ENCODE measurements around the gene HRAS. TPM values are rescaled to one million over a fixed set of nuclear protein-coding genes. Genes with fewer than 3 reads are reported as not detected.
"Not testable (repeated sequence)": the region's sequence is repeated elsewhere in the genome, so short reads cannot be mapped to it uniquely, and the experiment has no call there.

The HRAS gene
- total RNA-seq (2014; rRNA removed; shearing (Covaris generic)): 56.9 and 110 TPM in 2 replicates

DNA sequence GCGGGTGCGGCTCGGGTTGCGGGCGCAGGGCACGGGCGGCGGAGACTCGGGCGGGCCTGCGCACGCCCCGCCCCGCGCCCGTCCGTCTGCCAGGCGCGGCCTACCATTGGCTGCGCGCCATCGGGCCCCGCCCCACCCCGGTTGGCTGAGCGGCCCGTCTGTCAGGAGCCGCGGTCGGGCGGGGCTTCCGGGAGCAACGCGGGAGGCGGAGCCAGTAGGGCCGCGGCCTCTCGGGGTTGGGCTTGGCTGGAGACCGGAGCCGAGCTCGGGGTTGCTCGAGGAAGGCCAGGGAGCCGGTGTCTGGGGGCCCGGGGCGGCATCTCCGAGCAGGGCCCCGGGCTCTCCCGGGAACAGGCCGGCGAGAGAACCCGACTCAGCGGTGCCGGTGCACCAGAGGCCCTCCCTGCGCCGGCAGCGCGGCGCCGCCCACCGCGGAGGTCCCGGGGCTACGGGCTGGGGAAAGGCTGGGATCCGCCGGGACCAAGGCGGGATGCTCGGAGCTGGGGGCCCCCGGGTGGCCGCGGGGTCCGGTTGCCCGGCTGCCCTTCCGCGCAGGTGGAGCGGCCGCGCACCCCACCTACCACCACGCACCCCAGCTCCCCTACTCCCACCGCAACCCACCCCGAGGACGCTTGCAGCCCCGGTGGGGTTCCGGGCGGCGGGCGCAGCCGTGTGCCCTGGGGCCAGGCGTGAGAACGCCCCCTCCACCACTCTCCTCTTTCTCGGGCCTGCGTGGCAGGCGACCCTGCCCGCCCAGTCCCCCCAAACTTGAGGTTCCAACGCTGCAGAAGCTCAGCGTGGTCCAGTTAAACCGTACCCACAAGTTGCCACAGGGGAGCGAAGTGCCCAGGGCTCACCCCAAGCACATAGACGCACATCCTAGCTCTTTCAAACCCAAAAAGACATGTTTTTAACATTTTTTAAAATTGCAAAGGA, at the start of gene HRAS:
HRAS (minus strand) TSS at position 58 of the 936 bp plus-strand sequence.
- peak; percentile 88 for DNase-seq (ENCODE audit: low read depth)

- DNase-seq (ENCODE audit: low read depth): no peak
These were observed 48.9 kb upstream of the HRAS start for GRCh38 chr11:584287-584686.

DNA sequence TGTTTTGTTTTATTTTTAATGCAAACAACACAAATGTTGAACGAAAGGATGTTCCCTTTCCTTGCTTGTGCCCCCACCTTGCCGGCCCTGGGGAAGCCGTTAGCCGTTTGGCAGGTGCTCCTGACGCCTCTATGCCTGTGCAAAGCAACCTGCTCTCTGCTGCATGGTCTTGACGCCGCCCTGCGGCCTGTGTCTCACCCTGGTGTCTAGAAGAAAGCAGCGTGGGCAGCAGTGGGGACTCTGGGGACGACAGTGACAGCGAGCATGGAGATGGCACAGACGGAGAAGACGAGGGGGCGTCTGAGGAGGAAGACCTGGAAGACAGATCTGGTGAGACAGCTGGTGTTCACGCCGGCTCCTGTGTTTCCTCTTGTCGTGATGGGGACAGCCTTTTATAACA, 46.4 kb upstream of the HRAS start:
- no peak for DNase-seq (ENCODE audit: low read depth)

- DNase-seq (ENCODE audit: low read depth): no peak
These were observed 46.0 kb upstream of the HRAS start for GRCh38 chr11:581342-581741.

GRCh38 chr11:579830-580601, 44.6 kb upstream of the HRAS start:
- DNase-seq (ENCODE audit: low read depth): no peak

GRCh38 chr11:578276-579035, 43.1 kb upstream of the HRAS start:
- no peak for DNase-seq (ENCODE audit: low read depth)

- no peak for DNase-seq (ENCODE audit: low read depth)
These were observed 42.2 kb upstream of the HRAS start for GRCh38 chr11:577611-577894.

DNA sequence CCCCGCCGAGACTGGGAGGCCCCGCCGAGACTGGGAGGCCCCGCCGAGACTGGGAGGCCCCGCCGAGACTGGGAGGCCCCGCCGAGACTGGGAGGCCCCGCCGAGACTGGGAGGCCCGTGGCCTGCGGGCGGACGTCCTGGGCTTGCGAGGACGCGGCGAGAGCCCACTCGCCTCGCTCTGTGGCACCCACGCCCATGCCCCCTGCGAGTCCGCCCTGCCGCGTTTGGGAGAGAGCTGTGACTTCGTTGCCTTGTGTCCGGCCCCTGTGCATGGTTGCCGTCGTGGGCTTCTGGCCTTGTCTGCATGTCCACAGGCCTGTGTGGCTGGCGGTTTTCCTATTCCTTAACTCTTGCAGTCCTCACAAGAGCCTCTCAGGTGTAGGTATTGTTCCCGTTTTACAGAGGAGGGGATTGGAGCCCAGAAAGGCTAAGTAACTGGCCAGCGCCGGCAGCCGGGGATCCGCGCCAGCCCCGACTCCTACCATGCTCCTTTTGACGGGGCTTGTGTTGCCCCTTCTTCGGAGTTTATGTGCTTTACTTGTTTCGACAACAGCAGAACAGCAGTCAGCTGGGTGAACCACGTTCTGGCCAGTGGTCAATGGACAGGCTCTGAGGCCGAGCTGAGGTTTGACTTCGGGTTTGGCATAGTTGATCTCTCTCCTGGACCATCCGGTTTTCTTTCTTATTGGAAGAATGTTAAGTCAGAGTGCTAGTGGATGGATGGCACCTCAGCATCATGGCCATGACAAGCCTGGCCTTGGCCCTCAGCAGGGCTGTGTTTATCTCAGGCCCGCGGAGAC, 41.6 kb upstream of the HRAS start:
- DNase-seq (ENCODE audit: low read depth): no peak

DNA sequence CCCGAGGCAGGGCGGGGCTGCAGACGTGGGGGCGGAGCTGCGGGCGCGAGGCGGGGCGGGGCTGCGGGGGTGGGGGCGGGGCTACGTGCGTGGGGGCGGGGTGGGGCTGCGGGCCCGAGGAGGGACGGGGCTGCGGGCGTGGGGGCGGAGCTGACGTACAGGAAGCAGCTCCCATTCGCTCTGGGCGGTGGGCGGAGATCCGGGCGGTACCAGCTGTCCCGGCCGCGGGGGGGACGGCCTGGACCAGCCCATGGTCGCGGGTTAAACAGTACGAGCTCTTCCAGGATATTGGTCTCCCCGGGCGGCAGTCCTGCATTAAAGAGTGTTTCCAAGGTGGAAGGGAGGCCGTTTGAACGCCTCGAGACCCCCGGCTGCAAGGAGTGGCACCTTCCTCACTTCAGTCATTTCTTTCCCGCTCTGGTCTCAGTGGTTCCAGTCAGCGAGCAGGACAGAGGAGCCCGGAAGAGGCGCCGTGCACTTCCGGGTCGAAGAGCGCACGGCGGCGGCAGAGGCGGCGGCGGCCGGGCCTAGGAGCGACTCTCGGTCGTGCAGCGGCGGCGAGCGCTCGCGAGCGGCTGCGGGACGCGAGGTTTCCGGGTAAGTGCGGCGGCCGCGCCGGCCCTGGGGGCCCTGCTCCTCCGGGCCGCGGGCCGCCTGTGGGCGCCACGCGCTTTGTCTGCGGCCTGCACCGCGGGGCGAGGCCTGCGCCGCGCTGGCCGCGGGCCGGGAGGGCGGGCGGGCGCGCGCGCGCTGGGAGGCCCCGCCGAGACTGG, 40.8 kb upstream of the HRAS start, which contains the start of gene PHRF1:
PHRF1 (plus strand) TSS at position 475 of the 773 bp plus-strand sequence. CDS start 5,043 bp downstream, outside the sequence.
- peak; percentile 89 for DNase-seq (ENCODE audit: low read depth)

DNA sequence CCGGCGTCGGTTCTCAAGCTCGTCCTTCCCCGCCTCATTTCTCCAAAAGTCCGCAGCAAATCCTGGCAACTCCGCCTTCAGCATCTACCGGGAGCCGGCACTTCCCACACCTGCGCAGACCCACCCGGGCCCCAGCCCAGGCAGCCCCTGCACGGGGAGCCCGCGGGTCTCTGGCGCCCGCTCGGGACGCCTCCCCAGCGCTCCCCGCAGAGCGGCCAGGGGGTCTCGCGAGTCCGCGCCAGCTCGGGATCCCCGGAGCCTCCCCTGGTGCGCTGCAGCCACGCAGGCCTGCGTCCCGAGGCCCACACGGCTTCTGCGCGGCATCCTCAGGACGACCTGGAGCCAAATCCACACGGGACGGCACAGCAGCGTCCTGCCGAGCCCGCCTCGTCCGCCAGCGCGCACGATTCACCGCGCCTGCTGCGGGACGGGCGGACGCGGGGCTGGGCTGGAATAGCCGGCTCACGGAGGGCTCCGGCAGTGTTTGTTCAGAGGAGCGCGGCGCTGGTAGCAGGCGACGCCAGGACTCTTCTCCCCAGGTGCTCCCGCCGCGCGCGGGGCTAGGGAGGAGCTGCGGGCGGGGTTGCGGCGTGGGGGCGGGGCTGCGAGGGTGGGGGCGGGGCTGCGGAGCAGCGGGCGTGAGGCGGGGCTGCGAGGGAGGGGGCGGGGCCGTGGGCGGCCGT, 40.1 kb upstream of the HRAS start:
- DNase-seq (ENCODE audit: low read depth): peak; percentile 66

DNA sequence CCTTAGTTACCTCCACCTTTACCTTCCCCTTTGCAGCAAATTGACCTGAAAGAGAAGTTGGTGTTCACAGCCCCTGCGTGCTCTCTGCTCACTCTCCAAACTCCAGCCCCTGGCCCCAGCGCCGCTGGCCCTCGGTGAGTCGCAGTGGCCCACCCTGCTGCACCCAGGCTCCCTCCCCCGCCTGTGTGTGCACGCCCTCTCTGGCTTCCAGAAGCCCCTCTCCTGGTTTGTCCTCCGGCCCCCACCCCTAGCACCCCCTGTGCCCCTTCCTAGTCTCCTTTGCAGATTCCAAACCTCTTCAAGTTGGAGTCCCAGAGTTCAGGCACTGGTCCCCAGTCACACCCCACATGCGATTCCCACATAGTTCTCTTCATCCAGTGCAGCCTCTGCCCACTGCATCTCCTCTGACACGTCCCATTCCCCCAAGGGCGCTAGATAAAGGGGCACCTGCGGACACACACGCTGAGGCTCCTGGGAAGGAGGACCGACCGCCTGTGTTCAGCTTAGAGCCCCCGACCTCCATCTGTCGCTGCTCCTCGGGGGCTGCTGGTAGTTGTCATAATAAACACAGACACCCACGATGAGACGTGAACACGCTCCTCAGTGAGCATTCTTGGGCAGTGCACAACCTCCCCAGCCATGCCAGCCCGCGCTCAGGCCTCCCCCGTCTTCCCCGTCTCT, 39.4 kb upstream of the HRAS start:
- no peak for DNase-seq (ENCODE audit: low read depth)

GRCh38 chr11:574031-574570, 38.7 kb upstream of the HRAS start:
- not testable (repeated sequence) for DNase-seq (ENCODE audit: low read depth)

DNA sequence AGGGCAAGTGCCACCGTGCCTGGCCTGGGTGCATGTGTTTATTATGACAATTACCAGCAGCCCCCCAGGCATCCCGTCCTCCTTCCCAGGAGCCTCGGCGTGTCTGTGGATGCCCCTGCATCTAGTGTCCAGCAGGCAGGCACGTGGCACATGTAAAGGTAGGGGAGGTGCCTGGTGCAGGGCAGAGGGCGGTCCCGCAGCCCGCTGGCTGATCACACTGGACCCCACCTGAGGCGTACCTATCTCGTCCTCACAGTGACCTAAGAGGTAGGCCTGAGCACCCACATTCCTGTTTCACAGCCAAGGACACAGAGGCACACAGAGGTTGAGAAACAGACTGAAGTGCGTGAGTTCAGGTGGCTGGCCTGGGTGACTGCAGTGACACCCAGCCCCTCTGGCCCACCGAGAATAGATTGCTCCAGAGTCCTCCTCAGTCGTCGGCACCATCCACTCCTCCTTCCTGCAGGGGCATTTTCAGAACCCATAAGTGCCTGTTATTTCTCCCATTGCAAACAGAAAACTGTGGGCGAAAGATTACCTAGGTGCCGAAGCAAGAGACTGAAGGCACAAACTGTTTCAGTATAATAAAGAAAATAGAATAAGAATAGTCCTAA, 37.9 kb upstream of the HRAS start:
- DNase-seq (ENCODE audit: low read depth): no peak

GRCh38 chr11:571802-572185, 36.4 kb upstream of the HRAS start:
- DNase-seq (ENCODE audit: low read depth): no peak

DNA sequence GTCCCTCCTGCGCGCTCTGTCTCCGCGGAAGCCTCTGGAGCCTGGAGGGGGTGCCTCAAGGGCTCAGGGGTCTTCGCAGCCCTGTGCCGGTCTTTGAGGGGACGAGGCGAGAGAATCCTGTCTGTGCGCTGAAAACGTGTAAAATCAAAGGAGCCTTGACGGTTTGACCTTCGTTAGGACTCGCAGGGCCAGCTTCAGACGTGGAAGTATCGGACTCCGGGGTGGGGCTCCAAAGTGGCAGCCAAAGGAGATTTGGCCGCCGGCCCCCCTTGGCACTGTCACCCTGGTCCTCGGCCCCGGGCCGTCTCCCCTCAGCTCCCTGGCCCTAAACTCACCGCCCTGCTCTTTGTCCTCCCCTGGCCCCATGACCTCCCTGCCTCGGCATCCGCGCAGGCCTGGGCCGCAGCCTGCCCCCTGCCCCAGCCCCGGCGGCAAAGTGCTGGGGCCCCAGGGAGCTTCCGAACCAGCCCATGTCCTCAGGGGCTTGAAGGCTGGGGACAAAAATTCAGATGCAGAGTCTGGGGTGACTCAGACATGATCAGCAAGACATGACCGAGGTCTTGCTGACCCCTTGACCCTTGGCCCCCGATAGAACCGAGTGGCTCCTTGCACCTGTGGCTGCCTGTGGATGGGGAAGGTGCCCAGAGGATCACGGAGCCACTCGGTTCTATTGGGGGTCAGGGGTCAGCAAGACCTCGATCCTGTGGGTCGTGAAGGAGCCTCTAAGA, 33.9 kb upstream of the HRAS start:
- DNase-seq (ENCODE audit: low read depth): no peak

DNA sequence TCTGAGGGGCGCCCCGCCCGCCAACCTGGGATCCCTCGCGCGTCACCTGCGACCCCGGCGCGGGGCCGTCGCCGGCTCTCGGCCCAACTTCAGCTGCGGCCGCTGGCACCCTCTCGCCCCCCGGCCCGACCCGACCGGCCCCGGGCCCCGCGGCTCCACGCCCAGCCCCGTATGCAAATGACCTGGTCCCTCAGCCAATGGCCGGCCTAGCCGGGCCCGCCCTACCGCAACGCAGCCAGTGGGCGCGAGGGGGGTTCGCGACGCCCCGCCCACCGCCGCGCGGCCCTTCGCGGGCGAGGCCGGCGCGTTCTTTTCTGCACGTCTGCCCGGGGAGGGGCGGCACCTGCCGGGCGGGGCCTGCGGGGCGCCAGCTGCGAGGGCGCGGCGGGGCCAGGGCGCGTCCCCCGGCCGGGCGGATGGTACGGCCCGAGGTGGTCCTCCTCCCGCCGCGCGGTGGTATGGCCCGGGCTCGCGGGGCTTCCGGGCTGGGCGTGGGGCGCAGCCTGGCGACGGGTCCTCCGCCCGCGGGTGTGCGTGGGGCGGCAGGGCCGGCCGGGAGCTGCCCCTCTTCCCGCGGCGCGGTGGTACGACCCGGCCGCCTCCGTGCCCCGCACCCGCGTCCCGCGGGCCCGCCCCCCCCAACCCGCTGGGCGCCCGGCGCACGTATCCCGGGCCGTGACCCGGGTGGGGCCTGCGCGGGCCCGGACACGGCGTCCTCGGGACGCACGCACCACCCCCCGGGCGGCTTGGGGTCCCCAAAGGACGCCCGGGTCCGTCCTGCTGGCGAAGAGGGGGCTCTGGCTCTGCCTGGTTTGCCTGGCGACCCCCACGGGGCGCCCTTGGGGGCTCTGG, 33.2 kb upstream of the HRAS start:
- peak; percentile 93 for DNase-seq (ENCODE audit: low read depth)
